T-helper 17 cell (primary cell): Measurements from ENCODE around the gene C2CD4A. TPM values are rescaled to one million over a fixed set of nuclear protein-coding genes. Genes with fewer than 3 reads are reported as not detected.
"Not testable (repeated sequence)": the region's sequence is repeated elsewhere in the genome, so short reads cannot be mapped to it uniquely, and the experiment has no call there.

Source experiments
- ATAC-seq: fragments of 150-1000 bp; cut with Tn5 transposase; 2 replicates; pipeline ENCODE4 v1.10.0; 2021; ENCODE audit warnings: mild to moderate bottlenecking, moderate library complexity
- DNase-seq, 3 donors: peaks; one replicate each; pipeline versions ENCODE4 v3.0.0 to v3.0.0-alpha.2; 2020 to 2021
- H3K9me3 ChIP-seq: one replicate; pipeline ENCODE4 v1.7.0; 2013; ENCODE audit warnings: low read length, mild to moderate bottlenecking; ENCODE audit not compliant: control insufficient read depth, poor library complexity, severe bottlenecking
- H3K27ac Mint-ChIP-seq: one replicate; pipeline ENCODE4 v1.8.0; 2022; ENCODE audit warnings: mild to moderate bottlenecking, moderate library complexity, mixed read lengths
- H3K27me3 Mint-ChIP-seq: one replicate; pipeline ENCODE4 v1.8.0; 2022; ENCODE audit warnings: mixed read lengths
- H3K36me3 Mint-ChIP-seq: one replicate; pipeline ENCODE4 v1.8.0; 2022; ENCODE audit warnings: low read depth, mixed read lengths
- H3K4me1 Mint-ChIP-seq: one replicate; pipeline ENCODE4 v1.8.0; 2022; ENCODE audit warnings: mild to moderate bottlenecking, mixed read lengths
- H3K4me3 Mint-ChIP-seq: one replicate; pipeline ENCODE4 v1.8.0; 2022; ENCODE audit warnings: mild to moderate bottlenecking, moderate library complexity, mixed read lengths
- total RNA-seq, 4 donors: library from RNA in 2 of 4; stranded (reverse) in 2 of 4; gene quantifications; one replicate each; pipeline ENCODE4 v1.2.3 and lab custom pipeline; 2022 to 2026

Gene C2CD4A, protein sequence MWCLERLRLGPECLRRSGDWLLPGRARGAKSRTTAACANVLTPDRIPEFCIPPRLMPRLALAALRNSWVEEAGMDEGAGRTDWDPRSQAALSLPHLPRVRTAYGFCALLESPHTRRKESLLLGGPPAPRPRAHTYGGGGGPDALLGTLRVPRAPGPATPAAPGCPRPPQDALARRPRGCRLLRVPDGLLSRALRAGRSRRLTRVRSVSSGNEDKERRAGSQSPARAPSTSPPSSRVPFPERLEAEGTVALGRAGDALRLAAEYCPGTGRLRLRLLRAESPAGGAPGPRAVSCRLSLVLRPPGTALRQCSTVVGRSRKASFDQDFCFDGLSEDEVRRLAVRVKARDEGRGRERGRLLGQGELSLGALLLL
- total RNA-seq (under 1 TPM; 0.60 to 0.65 TPM), total RNA-seq (lab: John Stamatoyannopoulos, UW) (0.70 to 1.4 reads per million in 2 donors)

DNA sequence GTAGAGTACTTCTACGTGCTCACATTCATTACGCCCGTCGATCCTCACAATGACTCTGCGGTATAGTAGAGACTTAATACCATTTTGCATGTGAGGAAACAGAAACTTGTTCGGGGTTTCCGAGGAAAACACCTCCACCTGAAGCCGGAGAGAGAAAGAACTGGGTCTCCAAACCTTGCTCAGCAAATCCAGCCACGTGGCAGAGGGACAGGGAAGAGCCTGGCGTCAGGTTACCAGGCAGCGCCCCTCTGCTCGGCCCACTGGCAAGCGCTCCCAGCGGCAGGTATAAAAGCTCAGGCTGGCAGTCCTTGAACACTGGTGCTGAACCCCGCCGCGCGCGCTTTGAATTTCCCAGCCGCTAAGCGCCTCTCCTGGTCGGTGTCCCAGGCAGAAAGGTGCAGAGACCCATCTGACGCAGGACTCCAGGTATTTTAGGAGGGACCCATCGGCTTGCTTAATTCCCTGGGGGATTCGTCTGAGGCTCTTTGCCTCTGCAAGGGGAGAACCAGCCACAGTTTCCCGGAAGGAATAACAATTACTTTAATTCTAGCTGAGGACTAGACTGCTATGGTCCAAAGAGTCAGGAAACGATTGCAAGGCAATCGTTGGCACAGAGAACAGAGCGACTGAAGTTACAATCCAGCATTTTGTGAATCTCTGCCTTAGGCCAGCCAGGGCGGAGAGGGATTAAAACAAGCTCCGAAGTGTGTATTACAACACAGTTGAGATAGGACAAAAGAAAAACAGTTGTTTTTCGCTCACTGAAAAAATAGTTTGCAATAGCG lies at the start of gene C2CD4A:
TSS of gene C2CD4A (plus strand) at position 315 of the 785 bp plus-strand sequence. CDS start 637 bp downstream, outside the sequence.
- no peaks in the 10 kb centered on the region for H3K9me3 ChIP-seq
- Mint-ChIP-seq H3K27me3 (peaks cover 5% of the 10 kb centered on the region), H3K4me1 (peaks cover 24% of the 10 kb centered on the region), H3K36me3 (no peaks in the 10 kb centered on the region), H3K4me3 (peak within 1 kb of the TSS; percentile 92), H3K27ac (peak within 1 kb of the TSS; percentile 85)
- DNase-seq (peak; percentile 51 to 52 (median 52)), ATAC-seq (peak; percentile 79)

DNA sequence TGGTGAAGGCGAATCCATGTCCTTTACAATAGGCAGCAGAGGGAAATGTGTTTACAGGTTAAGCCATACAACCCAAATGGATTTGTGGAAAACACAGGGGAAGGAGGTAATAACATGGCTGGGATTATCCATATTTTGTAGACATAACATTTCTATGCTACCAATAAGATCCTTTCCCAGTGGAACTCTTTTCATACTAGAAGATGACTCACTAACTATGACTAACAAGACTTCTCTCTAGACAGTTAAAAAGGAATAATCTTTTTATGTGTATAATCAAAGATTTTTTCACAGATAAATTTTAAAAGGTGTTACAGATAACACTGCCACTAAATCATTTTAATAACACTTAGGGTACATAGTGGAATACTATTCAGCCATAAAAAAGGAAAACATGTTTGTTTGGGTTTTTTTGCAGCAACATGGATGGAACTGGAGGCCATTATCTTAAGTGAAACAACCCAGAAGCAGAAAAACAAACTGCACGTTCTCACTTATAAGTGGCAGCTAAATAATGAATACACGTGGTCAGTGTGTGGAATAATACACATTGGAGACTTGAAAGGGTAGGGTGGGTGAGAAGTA lies 46.1 kb upstream of the C2CD4A start:
- Mint-ChIP-seq H3K27ac (no peak overlapping the region), H3K27me3 (no peaks in the 10 kb centered on the region), H3K4me3 (no peak overlapping the region), H3K36me3 (peaks cover 13% of the 10 kb centered on the region), H3K4me1 (peaks cover 5% of the 10 kb centered on the region)
- DNase-seq (no peak), ATAC-seq (no peak)
- no peaks in the 10 kb centered on the region for H3K9me3 ChIP-seq

DNA sequence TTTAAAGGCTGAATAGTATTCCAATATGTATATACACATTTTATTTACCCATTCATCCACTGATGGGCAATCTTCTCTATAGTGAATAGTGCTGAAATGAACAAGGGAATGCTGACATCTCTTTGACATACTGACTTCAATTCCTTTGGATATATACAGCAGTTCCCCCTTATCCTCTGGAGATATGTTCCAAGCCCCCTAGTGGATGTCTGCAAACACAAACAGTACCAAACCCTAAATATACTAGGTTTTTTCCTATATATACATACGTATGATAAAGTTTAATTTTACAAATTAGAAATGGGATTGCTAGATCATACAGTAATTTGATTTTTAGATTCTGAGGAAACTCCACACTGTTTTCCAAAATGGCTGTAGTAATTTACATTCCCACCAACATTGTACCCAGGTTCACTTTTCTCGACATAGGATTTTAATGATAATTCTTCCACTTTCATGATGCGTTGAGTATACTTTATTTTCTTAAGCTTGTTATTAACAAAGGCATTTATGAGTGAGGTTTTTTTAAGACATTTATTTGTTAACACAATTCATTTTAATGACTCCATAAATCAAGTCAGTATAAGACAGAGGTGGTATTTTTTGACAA lies 44.7 kb upstream of the C2CD4A start:
- ATAC-seq (no peak), DNase-seq (no peak)
- Mint-ChIP-seq H3K27ac (no peak overlapping the region), H3K4me3 (no peak overlapping the region), H3K36me3 (peaks cover 14% of the 10 kb centered on the region), H3K4me1 (peaks cover 10% of the 10 kb centered on the region), H3K27me3 (no peaks in the 10 kb centered on the region)
- no peaks in the 10 kb centered on the region for H3K9me3 ChIP-seq

DNA sequence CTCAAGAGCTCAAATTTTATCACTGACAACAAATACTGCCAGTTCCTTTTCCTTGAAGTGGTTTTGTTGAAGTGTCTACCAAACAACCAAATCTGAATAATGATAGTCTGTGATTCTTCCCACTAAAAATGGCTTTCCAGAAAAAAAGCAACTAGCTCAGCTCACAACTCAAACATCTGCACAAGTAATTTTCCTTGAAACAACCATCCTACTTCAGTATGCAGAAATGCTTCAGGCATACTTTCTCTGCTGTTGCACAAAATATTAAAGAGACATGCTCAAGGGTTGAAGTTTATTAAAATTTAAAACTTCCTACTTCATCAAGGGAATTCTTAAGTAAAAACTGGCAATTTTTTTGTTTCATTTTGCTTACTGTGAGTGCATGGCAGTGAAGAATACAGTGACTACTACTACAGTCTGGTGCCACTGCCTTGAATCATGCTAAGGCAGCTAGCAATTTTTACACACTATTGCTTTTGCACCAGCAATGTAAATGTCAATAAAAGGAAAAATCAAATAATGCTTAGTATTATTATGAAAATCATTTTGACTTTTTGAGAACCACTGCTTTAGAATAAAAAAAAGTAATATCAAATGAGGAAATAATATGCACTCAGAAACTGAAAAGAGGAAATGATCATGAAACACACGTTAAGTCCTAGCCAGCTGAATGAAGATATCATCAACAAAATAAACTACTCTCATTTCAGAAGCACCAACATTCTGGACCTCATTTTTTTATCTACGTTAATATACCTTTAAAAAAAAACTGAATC lies 40.1 kb upstream of the C2CD4A start:
- H3K36me3 Mint-ChIP-seq, result peaks cover 14% of the 10 kb centered on the region
- peak; percentile 50 for ATAC-seq

DNA sequence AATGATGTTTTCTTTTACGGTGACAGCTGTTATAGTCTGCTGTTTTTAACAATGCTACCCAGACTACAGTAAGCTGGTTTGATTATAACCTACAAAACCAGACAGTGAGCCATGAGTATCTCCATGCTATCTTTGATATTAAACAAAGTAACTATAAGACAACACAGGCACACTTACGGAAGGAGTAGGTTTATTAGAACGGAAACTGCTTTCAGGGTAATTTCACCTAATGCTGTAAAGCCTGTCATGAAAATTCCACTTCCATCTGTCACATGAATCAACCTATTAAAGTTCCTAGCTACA lies 39.6 kb upstream of the C2CD4A start:
- H3K27ac Mint-ChIP-seq, result no peak overlapping the region
- no peak overlapping the region for H3K4me3 Mint-ChIP-seq
- peaks cover 14% of the 10 kb centered on the region for H3K36me3 Mint-ChIP-seq
- H3K4me1 Mint-ChIP-seq, result peaks cover 22% of the 10 kb centered on the region
- H3K9me3 ChIP-seq, result no peaks in the 10 kb centered on the region
- peak; percentile 44 for ATAC-seq
- no peaks in the 10 kb centered on the region for H3K27me3 Mint-ChIP-seq
- no peak for DNase-seq

More for the DNA sequence above, 40.1 kb upstream of the C2CD4A start:
- no peak for DNase-seq
- Mint-ChIP-seq H3K4me3 (no peak overlapping the region), H3K27ac (no peak overlapping the region), H3K4me1 (peaks cover 22% of the 10 kb centered on the region), H3K27me3 (no peaks in the 10 kb centered on the region)
- H3K9me3 ChIP-seq, result no peaks in the 10 kb centered on the region

DNA sequence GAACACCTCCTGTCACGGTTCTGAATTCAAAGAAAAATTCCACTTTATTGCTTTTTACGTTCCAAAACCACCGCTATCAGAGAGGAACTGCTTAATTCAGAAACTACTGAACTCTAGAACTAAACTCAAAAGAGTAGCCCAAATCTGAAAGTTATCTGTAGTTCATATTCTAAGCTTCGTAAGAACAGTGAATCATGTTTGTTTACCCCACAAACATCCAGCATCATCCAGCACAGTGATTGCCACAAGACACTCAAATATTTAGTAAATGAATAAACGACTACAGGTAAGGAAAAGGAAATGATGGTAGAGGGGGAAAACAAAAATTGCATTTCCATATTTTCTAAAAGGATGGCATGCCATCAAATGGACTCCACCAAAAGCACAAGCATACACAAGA lies 38.9 kb upstream of the C2CD4A start:
- H3K9me3 ChIP-seq, result no peaks in the 10 kb centered on the region
- Mint-ChIP-seq H3K27me3 (no peaks in the 10 kb centered on the region), H3K4me3 (no peak overlapping the region), H3K36me3 (peaks cover 14% of the 10 kb centered on the region), H3K27ac (no peak overlapping the region), H3K4me1 (peaks cover 23% of the 10 kb centered on the region)
- ATAC-seq, result no peak
- DNase-seq, result no peak

DNA sequence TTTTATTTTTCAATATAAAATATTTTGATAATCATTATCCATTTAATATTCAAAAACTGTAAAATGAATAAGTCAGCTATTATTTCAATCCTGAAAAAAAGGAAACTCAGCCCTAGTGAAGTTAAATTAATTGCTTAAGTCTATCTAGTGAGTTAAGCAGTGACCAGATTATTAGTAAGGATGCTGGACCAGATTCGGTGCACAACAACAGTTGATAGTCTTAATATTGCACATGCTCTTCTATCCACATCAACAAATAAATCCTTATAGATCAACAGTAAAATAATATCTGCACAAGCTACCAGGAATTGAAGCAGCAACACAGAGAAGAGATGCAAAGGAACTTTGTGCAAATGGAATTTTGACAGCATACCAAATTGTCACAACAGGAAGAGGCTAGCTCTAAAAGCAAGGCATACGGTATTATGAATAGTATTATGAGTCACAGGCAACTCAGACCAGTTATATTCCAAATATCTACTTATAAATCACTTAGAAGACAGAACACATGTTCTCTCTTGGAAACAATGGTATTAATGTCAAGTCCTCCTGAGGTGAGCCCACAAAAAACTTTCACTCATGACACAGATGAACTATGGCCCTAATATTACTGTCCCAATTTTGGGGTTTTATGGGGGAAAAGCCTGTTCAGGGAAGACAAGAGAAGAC lies 31.4 kb upstream of the C2CD4A start:
- no peak overlapping the region for H3K4me3 Mint-ChIP-seq
- no peaks in the 10 kb centered on the region for H3K27me3 Mint-ChIP-seq
- peaks cover 10% of the 10 kb centered on the region for H3K4me1 Mint-ChIP-seq
- no peak overlapping the region for H3K27ac Mint-ChIP-seq
- H3K36me3 Mint-ChIP-seq, result peaks cover 6% of the 10 kb centered on the region
- no peak for ATAC-seq
- no peaks in the 10 kb centered on the region for H3K9me3 ChIP-seq
- no peak for DNase-seq

DNA sequence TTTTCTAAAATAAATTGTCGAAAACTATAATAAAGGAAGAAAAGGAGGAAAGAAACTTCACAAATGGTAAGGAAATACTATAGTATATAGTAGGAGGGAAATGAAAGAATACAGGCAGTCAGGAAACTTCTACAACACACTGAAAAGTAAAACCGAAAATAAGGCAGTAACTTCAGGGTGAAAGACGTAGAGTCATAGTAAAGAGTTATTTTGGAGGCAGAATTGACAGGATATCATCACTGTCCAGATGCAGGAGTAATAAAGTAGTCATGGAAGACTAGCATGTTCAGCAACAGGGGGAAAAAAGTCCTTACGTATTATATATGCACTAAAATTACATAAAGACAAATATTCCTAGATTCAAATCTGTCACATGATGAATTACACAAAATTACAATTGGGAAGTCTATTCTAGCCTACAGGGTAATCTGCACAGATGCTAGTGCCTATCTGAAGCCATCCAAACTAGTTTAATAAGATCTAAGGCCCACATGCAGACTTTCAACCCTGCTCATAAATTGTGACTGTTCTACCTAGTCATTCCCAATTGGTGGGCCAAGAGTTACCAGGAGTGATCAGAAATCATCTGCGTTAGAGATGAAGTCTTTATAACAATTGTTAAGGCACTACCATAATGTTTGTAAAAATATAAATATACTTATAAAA lies 20.6 kb upstream of the C2CD4A start:
- Mint-ChIP-seq H3K36me3 (no peaks in the 10 kb centered on the region), H3K27ac (peak overlapping the region; percentile 92), H3K4me1 (peaks cover 25% of the 10 kb centered on the region), H3K27me3 (no peaks in the 10 kb centered on the region), H3K4me3 (peak overlapping the region; percentile 87)
- no peaks in the 10 kb centered on the region for H3K9me3 ChIP-seq
- no peak for DNase-seq
- ATAC-seq, result peak; percentile 71

DNA sequence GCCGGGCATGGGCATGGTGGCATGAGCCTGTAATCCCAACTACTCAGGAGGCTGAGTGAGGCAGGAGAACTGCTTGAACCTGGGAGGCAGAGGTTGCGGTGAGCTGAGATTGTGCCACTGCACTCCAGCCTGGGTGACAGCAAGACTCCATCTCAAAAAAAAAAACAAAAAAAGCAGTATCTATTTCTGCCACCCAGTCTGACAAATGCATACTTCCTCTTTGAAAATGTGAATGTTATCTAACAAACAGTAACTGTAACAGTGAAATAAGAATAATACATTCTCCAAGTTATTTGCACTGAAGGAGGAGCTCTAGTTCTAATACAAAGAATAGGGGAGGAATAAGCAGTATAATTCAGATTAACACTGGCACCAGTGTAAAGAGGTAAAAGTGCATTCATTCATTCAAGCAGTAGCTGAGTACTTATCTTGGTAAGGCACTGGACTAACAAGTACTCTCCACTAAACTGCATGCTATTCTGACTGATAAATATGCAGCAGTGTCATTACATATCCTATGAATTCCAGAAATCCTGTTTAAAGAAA lies 19.4 kb upstream of the C2CD4A start:
- Mint-ChIP-seq H3K4me1 (peaks cover 28% of the 10 kb centered on the region), H3K4me3 (no peak overlapping the region), H3K36me3 (no peaks in the 10 kb centered on the region), H3K27me3 (no peaks in the 10 kb centered on the region), H3K27ac (peak overlapping the region; percentile 84)
- ATAC-seq (peak; percentile 42), DNase-seq (no peak)
- no peaks in the 10 kb centered on the region for H3K9me3 ChIP-seq

DNA sequence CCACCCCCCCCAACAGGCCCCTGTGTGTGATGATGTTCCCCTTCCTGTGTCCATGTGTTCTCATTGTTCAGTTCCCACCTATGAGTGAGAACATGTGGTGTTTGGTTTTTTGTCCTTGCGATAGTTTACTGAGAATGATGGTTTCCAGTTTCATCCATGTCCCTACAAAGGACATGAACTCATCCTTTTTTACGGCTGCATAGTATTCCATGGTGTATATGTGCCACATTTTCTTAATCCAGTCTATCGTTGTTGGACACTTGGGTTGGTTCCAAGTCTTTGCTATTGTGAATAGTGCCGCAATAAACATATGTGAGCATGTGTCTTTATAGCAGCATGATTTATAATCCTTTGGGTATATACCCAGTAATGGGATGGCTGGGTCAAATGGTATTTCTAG lies 18.5 kb upstream of the C2CD4A start:
- H3K9me3 ChIP-seq, DNase-seq, H3K4me3 Mint-ChIP-seq, H3K36me3 Mint-ChIP-seq, H3K27me3 Mint-ChIP-seq, ATAC-seq: not testable (repeated sequence)
- Mint-ChIP-seq H3K4me1 (peaks cover 29% of the 10 kb centered on the region), H3K27ac (peak overlapping the region; percentile 84)

DNA sequence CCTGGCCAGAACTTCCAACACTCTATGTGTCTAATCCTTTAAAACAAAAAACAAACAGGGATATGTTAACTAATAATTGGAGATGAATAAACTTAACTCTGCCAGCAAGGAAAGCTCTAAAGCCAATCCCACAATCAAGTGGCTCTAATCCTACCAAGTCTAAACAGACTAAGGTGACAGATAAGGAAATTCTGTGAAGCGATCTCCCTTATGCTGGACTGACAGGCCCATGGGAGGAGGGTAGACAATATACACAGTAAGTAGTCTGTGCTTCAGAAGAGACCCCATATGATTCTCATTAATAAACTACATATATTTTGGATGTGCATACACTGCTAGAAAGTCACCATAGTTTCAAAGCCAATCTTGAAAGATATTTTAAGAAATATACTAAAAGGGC lies 16.7 kb upstream of the C2CD4A start:
- ATAC-seq (no peak), DNase-seq (no peak)
- H3K9me3 ChIP-seq, result no peaks in the 10 kb centered on the region
- Mint-ChIP-seq H3K4me3 (no peak overlapping the region), H3K27ac (peak overlapping the region; percentile 72), H3K36me3 (no peaks in the 10 kb centered on the region), H3K27me3 (no peaks in the 10 kb centered on the region), H3K4me1 (peaks cover 40% of the 10 kb centered on the region)
